Loucy (cell line): ENCODE measurements around the gene IMPG2.

Experiments used
- EZH2phosphoT487 ChIP-seq: fragments of 200-600 bp; IDR thresholded peaks from 2 replicates; pipeline ENCODE4 v1.6.1; 2018; ENCODE audit warnings: antibody characterized with exemption, mild to moderate bottlenecking, moderate library complexity, borderline replicate concordance
- TF ChIP-seq, protein P1 (sequence below): fragments of 200-600 bp; sonication (generic); conservative IDR thresholded peaks from 2 replicates; pipeline ENCODE4 v1.5.1; 2014; ENCODE audit warnings: mild to moderate bottlenecking, antibody characterized with exemption, low read length

DNA sequence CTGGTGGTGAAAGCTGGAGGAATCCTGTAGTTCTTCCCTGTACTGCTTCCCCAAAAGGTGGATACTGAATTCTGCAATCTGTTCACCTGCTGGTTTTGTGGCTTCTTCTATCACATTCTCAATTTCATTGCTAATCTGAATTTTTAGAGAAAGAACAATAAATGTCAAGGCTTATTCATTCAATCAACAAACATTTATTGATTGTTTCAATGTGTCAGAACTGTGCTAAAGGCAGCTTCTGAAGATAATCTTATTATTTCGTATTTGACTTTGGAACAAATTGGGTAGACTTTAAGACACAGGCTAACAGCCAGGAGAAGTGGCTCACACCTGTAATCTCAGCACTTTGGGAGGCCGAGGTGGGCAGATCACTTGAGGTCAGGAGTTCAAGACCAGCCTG, 46.8 kb downstream of the IMPG2 start:
- TF ChIP-seq, protein P1, sequence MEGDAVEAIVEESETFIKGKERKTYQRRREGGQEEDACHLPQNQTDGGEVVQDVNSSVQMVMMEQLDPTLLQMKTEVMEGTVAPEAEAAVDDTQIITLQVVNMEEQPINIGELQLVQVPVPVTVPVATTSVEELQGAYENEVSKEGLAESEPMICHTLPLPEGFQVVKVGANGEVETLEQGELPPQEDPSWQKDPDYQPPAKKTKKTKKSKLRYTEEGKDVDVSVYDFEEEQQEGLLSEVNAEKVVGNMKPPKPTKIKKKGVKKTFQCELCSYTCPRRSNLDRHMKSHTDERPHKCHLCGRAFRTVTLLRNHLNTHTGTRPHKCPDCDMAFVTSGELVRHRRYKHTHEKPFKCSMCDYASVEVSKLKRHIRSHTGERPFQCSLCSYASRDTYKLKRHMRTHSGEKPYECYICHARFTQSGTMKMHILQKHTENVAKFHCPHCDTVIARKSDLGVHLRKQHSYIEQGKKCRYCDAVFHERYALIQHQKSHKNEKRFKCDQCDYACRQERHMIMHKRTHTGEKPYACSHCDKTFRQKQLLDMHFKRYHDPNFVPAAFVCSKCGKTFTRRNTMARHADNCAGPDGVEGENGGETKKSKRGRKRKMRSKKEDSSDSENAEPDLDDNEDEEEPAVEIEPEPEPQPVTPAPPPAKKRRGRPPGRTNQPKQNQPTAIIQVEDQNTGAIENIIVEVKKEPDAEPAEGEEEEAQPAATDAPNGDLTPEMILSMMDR: no peak
- no peak for TF ChIP-seq EZH2phosphoT487
